ENCODE data around the gene NBL1.

- TF ChIP-seq POLR2A (IDR thresholded peaks at IDR 0.05; ENCODE audit: low read depth, low read length) = no peak
- no peak for TF ChIP-seq POLR2AphosphoS5 (IDR thresholded peaks at IDR 0.05; ENCODE audit: low read depth, low read length)
Measured at GRCh38 chr1:19637606-19638005, 6.5 kb upstream of the NBL1 start.
